AG20443 (cell line): Measurements from ENCODE around the gene RPL15.

Source experiments
- DNase-seq: peaks from one replicate; pipeline ENCODE4 v3.0.0; 2012; ENCODE audit warnings: low spot score, mixed read lengths

RPL15 gene

GRCh38 chr3:23961913-23962312 is 45.0 kb downstream of the RPL15 start:
- no peak for DNase-seq

- no peak for DNase-seq
These were observed 47.8 kb downstream of the RPL15 start for GRCh38 chr3:23964537-23965235.

GRCh38 chr3:23966328-23966727 is 49.4 kb downstream of the RPL15 start:
- DNase-seq, result no peak

GRCh38 chr3:23968463-23969184 is 51.7 kb downstream of the RPL15 start:
- peak; percentile 19 for DNase-seq

GRCh38 chr3:23969393-23969792 is 52.5 kb downstream of the RPL15 start:
- no peak for DNase-seq
